ENCODE measurements around the gene DPH5.

The DPH5 gene

GRCh38 chr1:101022294-101022693 lies 3.3 kb downstream of the DPH5 start:
- H3K4me3 ChIP-seq (ENCODE audit: low read depth, low read length), result no peak overlapping the region
- peak; percentile 30 for DNase-seq (ENCODE audit: low read depth)

GRCh38 chr1:101017448-101017847 lies 8.1 kb downstream of the DPH5 start:
- DNase-seq (ENCODE audit: low read depth), result no peak
- TF ChIP-seq POLR2A (IDR thresholded peaks at IDR 0.05; ENCODE audit: extremely low read depth, insufficient read length) (no peak), MAX (IDR thresholded peaks at IDR 0.05; ENCODE audit: low read depth, low read length) (no peak), MYC (IDR thresholded peaks at IDR 0.05; ENCODE audit: low read depth, low read length) (no peak), CTCF (IDR thresholded peaks at IDR 0.05; ENCODE audit: low read depth, low read length) (no peak)
- H3K4me3 ChIP-seq (ENCODE audit: low read depth, low read length), result no peak overlapping the region

More at GRCh38 chr1:101022294-101022693, 3.3 kb downstream of the DPH5 start:
- no peak for TF ChIP-seq MYC (IDR thresholded peaks at IDR 0.05; ENCODE audit: low read depth, low read length)
- no peak for TF ChIP-seq POLR2A (IDR thresholded peaks at IDR 0.05; ENCODE audit: extremely low read depth, insufficient read length)
- TF ChIP-seq MAX (IDR thresholded peaks at IDR 0.05; ENCODE audit: low read depth, low read length), result no peak
- no peak for TF ChIP-seq CTCF (IDR thresholded peaks at IDR 0.05; ENCODE audit: low read depth, low read length)

- TF ChIP-seq CTCF (IDR thresholded peaks at IDR 0.05; ENCODE audit: low read depth, low read length) (no peak), MAX (IDR thresholded peaks at IDR 0.05; ENCODE audit: low read depth, low read length) (no peak), POLR2A (IDR thresholded peaks at IDR 0.05; ENCODE audit: extremely low read depth, insufficient read length) (no peak), MYC (IDR thresholded peaks at IDR 0.05; ENCODE audit: low read depth, low read length) (no peak)
- H3K4me3 ChIP-seq (ENCODE audit: low read depth, low read length), result no peak overlapping the region
These were observed 11.8 kb downstream of the DPH5 start for GRCh38 chr1:101013776-101014175.

GRCh38 chr1:101008229-101008834 lies 17.3 kb downstream of the DPH5 start:
- DNase-seq (ENCODE audit: low read depth), result no peak
- no peak overlapping the region for H3K4me3 ChIP-seq (ENCODE audit: low read depth, low read length)
- TF ChIP-seq POLR2A (IDR thresholded peaks at IDR 0.05; ENCODE audit: extremely low read depth, insufficient read length), result no peak
- TF ChIP-seq CTCF (IDR thresholded peaks at IDR 0.05; ENCODE audit: low read depth, low read length), result no peak
- no peak for TF ChIP-seq MAX (IDR thresholded peaks at IDR 0.05; ENCODE audit: low read depth, low read length)
- TF ChIP-seq MYC (IDR thresholded peaks at IDR 0.05; ENCODE audit: low read depth, low read length), result no peak

More at GRCh38 chr1:101013776-101014175, 11.8 kb downstream of the DPH5 start:
- no peak for DNase-seq (ENCODE audit: low read depth)

GRCh38 chr1:101006553-101006952 lies 19.0 kb downstream of the DPH5 start:
- H3K4me3 ChIP-seq (ENCODE audit: low read depth, low read length), result no peak overlapping the region
- no peak for TF ChIP-seq MYC (IDR thresholded peaks at IDR 0.05; ENCODE audit: low read depth, low read length)
- no peak for TF ChIP-seq CTCF (IDR thresholded peaks at IDR 0.05; ENCODE audit: low read depth, low read length)
- TF ChIP-seq MAX (IDR thresholded peaks at IDR 0.05; ENCODE audit: low read depth, low read length), result no peak
- DNase-seq (ENCODE audit: low read depth), result no peak

Measured in NB4 (cell line).